T follicular helper cell (primary cell): ENCODE results near the gene PNPLA2.

Source experiments
- DNase-seq: peaks from one replicate; pipeline ENCODE4 v3.0.0-alpha.2; 2020; ENCODE audit warnings: low read depth

Gene PNPLA2

GRCh38 chr11:873706-874105, 55.0 kb downstream of the PNPLA2 start:
- DNase-seq: no peak
